K562 (cell line): ENCODE measurements around the gene SLC12A4. TPM values are rescaled to one million over a fixed set of nuclear protein-coding genes. Genes with fewer than 3 reads are reported as not detected.

Experiments
- BDP1 ChIP-seq: IDR thresholded peaks from 3 replicates; pipeline ENCODE4 v1.6.1; 2011; ENCODE audit not compliant: insufficient read length, insufficient read depth
- CREB5 ChIP-seq: fragments of 250-450 bp; sonication (Bioruptor Pico); IDR thresholded peaks from 2 replicates; pipeline ENCODE4 v1.5.0; 2020; ENCODE audit warnings: mild to moderate bottlenecking
- GATAD2B ChIP-seq: fragments of 450-650 bp; IDR thresholded peaks from 2 replicates; pipeline ENCODE4 v1.6.1; 2017; ENCODE audit warnings: mild to moderate bottlenecking, borderline replicate concordance
- HDAC2 ChIP-seq: fragments of 450-650 bp; IDR thresholded peaks from 2 replicates; pipeline ENCODE4 v1.6.1; 2016; ENCODE audit warnings: mild to moderate bottlenecking
- JUNB ChIP-seq: fragments of 450-650 bp; formaldehyde crosslinking; conservative IDR thresholded peaks from 2 replicates; pipeline ENCODE4 v1.4.0; 2020; ENCODE audit warnings: mild to moderate bottlenecking
- NCOA2 ChIP-seq, 2 experiments: fragments of 450-650 bp; IDR thresholded peaks; 2 replicates each; pipeline ENCODE4 v1.6.1; 2018; ENCODE audit warnings: mild to moderate bottlenecking in 2 of 2, moderate library complexity in 1 of 2; ENCODE audit not compliant: partially characterized antibody in 2 of 2
- NRF1 ChIP-seq, 2 experiments: fragments of 450-650 bp; IDR thresholded peaks in 1 of 2; conservative IDR thresholded peaks in 1 of 2; 2 replicates each; pipeline ENCODE4 v1.6.1; 2014; ENCODE audit warnings: mild to moderate bottlenecking in 2 of 2
- RAD51 ChIP-seq: fragments of 450-650 bp; IDR thresholded peaks from 2 replicates; pipeline ENCODE4 v1.7.1; 2016; ENCODE audit warnings: low read depth, mild to moderate bottlenecking, borderline replicate concordance
- SLC30A9 ChIP-seq: fragments of 250-450 bp; sonication (Bioruptor Pico); IDR thresholded peaks from 2 replicates; pipeline ENCODE4 v1.8.0; 2022; ENCODE audit warnings: mild to moderate bottlenecking, moderate library complexity
- SMC3 ChIP-seq: conservative IDR thresholded peaks from 2 replicates; pipeline ENCODE4 v1.6.1; 2011; ENCODE audit warnings: low read depth, low read length, improper control_type of control experiment; ENCODE audit not compliant: insufficient read depth
- SNRNP70 ChIP-seq: fragments of 200-400 bp; formaldehyde crosslinking; optimal IDR thresholded peaks from 2 replicates; pipeline ENCODE3; 2017; ENCODE audit warnings: low read depth, low read length
- THRA ChIP-seq: fragments of 450-650 bp; IDR thresholded peaks from 2 replicates; pipeline ENCODE4 v1.6.1; 2017; ENCODE audit warnings: mild to moderate bottlenecking, moderate library complexity
- ZBTB8A ChIP-seq: fragments of 450-650 bp; IDR thresholded peaks from 2 replicates; pipeline ENCODE4 v1.6.1; 2018; ENCODE audit warnings: mild to moderate bottlenecking, moderate library complexity; ENCODE audit not compliant: partially characterized antibody
- ZNF146 ChIP-seq: IDR thresholded peaks from one replicate; pipeline ENCODE4 v1.6.1; 2018; ENCODE audit warnings: missing compliant biosample characterization; ENCODE audit not compliant: unreplicated experiment
- ZNF318 ChIP-seq, 2 experiments: fragments of 450-650 bp; IDR thresholded peaks; 2 replicates each; pipeline ENCODE4 v1.6.1; 2016; ENCODE audit warnings: mild to moderate bottlenecking in 2 of 2, borderline replicate concordance in 1 of 2, low read depth in 1 of 2, moderate library complexity in 1 of 2
- ZNF436 ChIP-seq: fragments of 250-450, 450-650 bp; sonication (Bioruptor Pico); formaldehyde crosslinking; IDR thresholded peaks from 2 replicates; pipeline ENCODE4 v1.7.0; 2020; ENCODE audit warnings: mild to moderate bottlenecking
- ZNF507 ChIP-seq: conservative IDR thresholded peaks from 2 replicates; pipeline ENCODE4 v1.6.1; 2017; ENCODE audit warnings: missing genetic modification characterization, missing compliant biosample characterization
- ZNF77 ChIP-seq: fragments of 250-450 bp; sonication (Bioruptor Pico); IDR thresholded peaks from 2 replicates; pipeline ENCODE4 v1.5.0; 2020
- polyA plus RNA-seq, 8 experiments: library from polyadenylated mRNA; depleted of rRNA in 4 of 8; stranded (reverse) in 5 of 8; unstranded in 3 of 8; fragments of >200 nt; fragmentation: Nextera tagmentation in 2 of 8; fragmentation: Illumina TruSeq in 1 of 8; extraction: Ambion mirVana in 2 of 8; extraction: Trizol in 1 of 8; gene quantifications; 2 replicates each; pipeline versions ENCODE4 v1.2.1 to v1.2.3, GENCODE V29; 2011 to 2014; ENCODE audit warnings: inconsistent platforms in 1 of 8, missing spikeins in 1 of 8
- total RNA-seq, 7 experiments: library from RNA; depleted of rRNA in 6 of 7; stranded (reverse); fragments of >200 nt in 6 of 7; fragmentation: Illumina TruSeq in 2 of 7; extraction: Trizol in 2 of 7; gene quantifications; 2 replicates each; pipeline versions ENCODE4 v1.2.1 to v1.2.3, GENCODE V29; 2011 to 2021; ENCODE audit warnings: low replicate concordance in 1 of 7

SLC12A4 gene
- total and polyA plus RNA-seq, 9 of the 15 experiments (the other 6 are each of a cell fraction or from before 2014, with no cell fraction given) = 0.75 to 43.5 (median 15.0) TPM

GRCh38 chr16:67993207-67994039 is 25.0 kb upstream of the SLC12A4 start (continued):
- TF ChIP-seq NCOA2 (IDR thresholded peaks at IDR 0.05; ENCODE audit: partially characterized antibody in 2 of 2) (no peak), ZNF146 (CRISPR knock-in tag) (no peak), ZNF77 (CRISPR knock-in tag) (no peak), ZNF318 (IDR thresholded peaks at IDR 0.05; ENCODE audit: borderline replicate concordance in 1 of 2, low read depth in 1 of 2) (no peak), SMC3 (peak; percentile 92), GATAD2B (peak; percentile 89), ZNF436 (CRISPR knock-in tag) (no peak), RAD51 (no peak; the same call in 1 of the 2 replicates), THRA (no peak), ZNF507 (no peak), CREB5 (CRISPR knock-in tag) (no peak), SLC30A9 (CRISPR knock-in tag) (no peak), ZBTB8A (no peak), SNRNP70 (no peak), JUNB (CRISPR knock-in tag) (no peak), HDAC2 (peak; percentile 86; the same call in 1 of the 2 replicates), NRF1 (conservative IDR thresholded peaks at IDR 0.05 in 1 of 2, IDR thresholded peaks at IDR 0.05 in 1 of 2) (peak; percentile 23 to 31; a peak in 1 of 4 replicates), BDP1 (no peak)
